Ammon's horn (tissue), 1 donor: Measurements from ENCODE around the gene WDR33.

Experiments
- DNase-seq: peaks from one replicate; pipeline ENCODE4 v3.0.0-alpha.2; 2016; ENCODE audit warnings: low spot score

WDR33 gene

GRCh38 chr2:127695491-127696472 lies 115.2 kb downstream of the WDR33 start:
- DNase-seq = peak; percentile 83

GRCh38 chr2:127694986-127695385 lies 116.0 kb downstream of the WDR33 start:
- DNase-seq = no peak

- DNase-seq = no peak
Measured at GRCh38 chr2:127690696-127691095, 120.3 kb downstream of the WDR33 start.

GRCh38 chr2:127688405-127688804 lies 122.6 kb downstream of the WDR33 start:
- no peak for DNase-seq

GRCh38 chr2:127685410-127686080 lies 125.4 kb downstream of the WDR33 start:
- DNase-seq = no peak

DNA sequence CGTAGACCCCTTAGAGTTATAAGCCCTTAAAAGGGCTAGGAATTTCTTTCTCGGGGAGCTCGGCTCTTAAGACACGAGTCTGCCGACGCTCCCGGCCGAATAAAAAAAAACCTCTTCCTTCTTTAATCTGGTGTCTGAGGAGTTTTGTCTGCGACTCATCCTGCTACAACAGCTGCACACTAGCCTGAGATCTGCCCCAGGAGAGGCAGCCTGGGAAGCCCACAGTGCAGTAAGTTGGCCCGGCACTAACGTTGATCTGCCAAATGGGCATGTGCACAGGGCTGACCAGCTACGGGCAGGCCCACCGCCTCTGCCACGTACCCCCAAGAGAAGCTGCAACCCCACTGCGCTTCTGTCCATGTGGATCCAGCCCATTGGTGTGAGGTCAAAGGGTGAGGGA lies 127.2 kb downstream of the WDR33 start:
- no peak for DNase-seq

DNA sequence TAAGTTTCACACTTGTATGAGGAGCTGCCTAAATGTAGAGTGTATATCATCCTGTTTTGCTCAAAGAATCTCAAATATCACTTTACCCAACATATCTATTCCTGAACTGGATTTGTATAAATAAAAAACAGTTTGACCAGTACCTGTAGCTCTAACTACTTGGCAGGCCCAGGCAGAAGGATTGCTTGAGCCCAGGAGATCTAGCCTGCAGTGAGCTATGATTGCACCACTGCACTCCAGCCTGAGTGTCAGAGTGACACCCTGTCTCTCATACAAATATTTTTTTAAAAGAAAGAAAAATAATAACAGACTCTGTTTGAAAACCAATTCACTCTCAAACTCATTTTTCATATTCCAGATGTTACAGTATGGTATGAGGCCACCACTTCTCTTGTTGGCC lies 127.9 kb downstream of the WDR33 start:
- no peak for DNase-seq

DNA sequence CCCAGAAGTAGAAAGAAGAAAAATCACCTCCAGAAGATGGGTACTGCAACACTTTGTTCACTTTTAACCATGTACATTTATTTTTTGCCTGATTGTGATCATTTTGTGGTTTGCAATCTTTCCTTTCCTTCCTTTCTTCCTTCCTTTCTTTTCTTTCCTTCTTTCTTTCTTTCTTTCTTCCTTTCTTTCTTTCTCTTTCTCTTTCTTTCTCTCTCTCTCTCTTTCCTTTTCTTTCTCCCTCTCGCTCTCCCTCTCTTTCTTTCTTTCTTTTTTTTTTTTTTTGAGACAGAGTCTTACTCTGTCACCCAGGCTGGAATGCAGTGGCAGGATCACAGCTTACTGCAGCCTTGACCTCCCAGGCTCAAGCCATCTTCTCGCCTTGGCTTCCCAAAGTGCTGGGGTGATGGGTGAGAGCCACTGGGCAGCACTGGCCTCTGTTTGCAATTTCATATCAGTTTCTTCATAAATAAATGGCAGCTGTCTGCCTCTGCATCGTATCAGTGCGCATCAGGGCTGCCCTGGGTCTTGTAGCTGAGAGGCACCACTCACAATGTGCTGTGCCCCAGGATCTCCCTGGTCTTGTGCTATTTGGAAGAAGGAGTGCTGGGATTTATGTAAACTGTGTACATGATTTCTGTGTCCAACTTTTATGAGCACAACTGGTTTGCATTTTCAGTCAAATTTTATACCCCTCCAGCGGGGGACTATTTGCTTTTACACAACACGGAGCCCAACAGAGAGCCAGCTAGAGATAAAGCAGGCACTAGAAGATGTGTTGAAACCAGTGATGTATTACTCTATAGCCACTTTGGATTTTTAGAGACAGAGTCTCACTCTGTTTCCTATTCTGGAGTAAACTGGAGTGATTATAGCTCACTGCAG lies 128.8 kb downstream of the WDR33 start:
- DNase-seq = no peak

DNA sequence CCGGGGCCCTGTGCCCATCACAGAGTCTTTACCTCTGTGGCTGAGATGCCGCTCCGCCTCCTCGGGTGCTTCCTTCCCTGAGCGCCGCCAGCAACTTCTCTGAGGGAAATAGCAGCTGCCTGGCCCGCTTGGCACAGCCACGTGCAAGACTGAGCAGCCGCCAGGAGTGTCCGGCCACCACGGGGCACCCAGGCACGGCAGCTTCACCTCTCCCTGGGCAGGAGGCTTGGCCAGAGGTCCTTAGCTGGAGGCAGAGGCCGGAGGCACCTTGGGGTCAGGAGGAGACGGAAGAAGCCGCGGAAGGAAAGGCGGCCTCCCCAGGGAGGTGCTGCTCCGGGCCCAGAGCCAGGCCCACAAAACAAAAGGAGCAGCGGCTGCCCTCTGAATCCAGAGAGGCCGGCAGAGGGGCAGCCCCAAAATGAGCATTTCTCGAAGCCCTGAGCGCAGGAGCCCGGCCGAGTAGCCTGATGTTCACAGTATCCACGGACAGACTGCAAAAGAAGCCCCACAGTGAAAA lies 129.6 kb downstream of the WDR33 start:
- no peak for DNase-seq

- no peak for DNase-seq
Measured at GRCh38 chr2:127680706-127681287, 130.2 kb downstream of the WDR33 start.

GRCh38 chr2:127679680-127680361 lies 131.2 kb downstream of the WDR33 start:
- DNase-seq = no peak

- no peak for DNase-seq
Measured at GRCh38 chr2:127678991-127679390, 132.0 kb downstream of the WDR33 start.

DNA sequence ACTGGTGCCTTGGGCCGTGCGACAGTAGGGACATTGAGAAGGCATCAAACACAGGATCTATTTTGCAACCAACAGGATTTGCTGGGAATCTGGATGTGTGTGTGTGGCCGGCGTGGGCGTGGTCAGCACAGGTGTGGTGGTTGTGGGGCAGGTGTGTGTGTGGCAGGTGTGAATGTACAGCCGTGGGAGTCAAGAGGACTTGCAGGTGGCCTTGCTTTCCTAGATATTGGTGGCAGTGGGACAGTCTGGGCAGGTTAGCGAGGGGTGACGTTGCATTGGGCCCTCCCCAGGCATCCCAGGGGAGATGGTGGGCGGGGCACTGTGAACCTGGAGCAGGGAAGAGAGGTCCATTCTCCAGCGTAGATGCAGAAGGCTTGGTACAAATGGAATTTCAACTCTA lies 132.4 kb downstream of the WDR33 start:
- no peak for DNase-seq

- no peak for DNase-seq
Measured at GRCh38 chr2:127676906-127677305, 134.1 kb downstream of the WDR33 start.

DNA sequence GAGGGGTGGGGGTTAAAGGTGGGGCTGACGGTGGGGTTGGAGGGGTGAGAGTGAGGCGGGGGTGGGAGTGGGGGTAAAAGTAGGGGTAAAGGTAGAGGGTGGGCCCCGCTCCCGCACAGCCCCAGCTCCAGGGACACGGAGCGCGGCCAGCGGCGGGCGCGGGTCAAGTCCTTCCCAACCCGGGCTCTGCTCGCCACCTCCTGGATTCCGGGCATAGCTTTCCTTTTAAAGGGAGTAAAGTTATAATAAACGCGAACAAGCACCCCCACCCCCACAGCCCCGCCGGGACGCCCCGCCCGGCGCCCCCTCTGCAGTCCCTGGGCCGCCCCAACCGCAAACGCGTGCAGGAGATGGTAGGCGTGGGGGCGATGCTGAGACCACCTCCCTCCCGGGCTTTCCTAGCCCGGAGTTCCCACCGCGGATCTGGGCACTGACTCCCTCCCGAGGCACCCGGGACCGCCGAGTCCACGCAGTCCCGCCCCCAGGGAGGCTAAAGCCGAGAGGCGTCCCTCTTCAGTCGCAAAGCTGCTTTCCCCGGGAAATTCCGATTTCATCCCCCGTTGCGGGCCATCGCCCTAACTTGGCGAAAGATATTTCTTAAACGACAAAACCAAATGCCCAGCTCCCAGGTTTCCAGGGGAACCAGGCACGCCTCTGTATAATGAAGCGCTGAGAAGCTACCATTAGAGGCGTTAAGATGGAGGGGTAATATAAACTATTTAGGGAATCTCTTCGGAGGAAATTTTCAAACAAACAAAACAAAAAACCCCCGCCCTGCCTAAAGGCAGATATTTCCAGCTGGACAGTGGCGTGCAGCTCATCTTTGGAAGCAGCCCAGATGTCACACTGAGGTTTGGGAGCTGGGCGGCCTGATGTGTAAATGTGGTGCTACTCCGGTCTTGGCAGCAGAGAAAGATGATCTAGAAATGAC lies 135.4 kb downstream of the WDR33 start, which contains the start of gene LIMS2:
Gene LIMS2, minus strand, starts transcription at position 200 of the 931 bp plus-strand sequence. CDS start 506 bp downstream, outside the sequence.
- no peak for DNase-seq

GRCh38 chr2:127674241-127675209 lies 136.4 kb downstream of the WDR33 start:
- no peak for DNase-seq

DNA sequence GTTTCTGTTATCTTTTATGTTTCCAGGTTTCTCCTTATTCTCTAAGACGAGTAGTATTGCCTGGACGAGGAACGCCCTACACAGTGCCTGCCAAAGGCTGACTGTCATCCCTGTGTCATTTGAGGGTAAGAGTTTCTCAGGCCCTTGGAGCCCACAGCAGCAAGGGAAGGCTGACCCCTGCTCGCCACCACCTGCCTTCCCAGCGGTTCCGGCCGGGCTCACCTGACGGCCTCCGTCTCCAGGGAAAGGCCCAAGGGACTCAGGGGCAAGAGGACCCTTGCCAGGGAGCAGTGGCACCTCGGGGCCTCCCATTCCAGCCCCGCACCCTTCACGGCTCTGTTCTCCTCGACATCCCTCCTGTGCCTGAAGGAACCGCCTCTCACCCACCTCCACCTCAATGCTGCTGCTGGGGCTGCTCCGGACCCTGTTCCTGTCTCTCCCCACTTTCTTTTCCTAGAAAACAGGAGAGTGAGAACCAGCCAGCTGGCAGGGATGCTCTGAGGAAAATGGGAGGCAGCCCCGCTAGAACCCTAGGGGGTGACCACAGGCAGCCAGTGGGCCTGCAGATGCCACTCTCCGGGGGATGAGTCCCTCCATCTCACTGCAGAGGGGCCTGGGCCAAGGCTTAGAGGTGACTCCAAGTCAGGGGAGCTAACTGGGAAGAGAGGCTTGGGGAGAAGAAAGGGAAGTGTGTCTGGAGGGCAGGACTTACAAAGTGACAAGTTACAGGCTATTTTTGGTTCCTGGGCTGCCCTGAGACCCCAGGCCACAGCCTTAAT lies 137.5 kb downstream of the WDR33 start:
- DNase-seq = no peak
